ENCODE data around the gene PCDH1. TPM values are rescaled to one million over a fixed set of nuclear protein-coding genes. Genes with fewer than 3 reads are reported as not detected.
A peak's percentile ranks its signal among the peaks of the same experiment; 100 is the strongest.

PCDH1 gene
- total and polyA plus RNA-seq, 10 donors = 0.30 to 11.4 (median 5.3) TPM

GRCh38 chr5:141870228-141870627 lies 8.0 kb downstream of the PCDH1 start:
- no peak overlapping the region for H3K4me3 ChIP-seq
- peaks cover 0 to 57% (median 14%) of the 10 kb centered on the region in 7 donors for H3K27me3 ChIP-seq (replicated peaks in 1 of 7)
- no peak for TF ChIP-seq POLR2AphosphoS5 (IDR thresholded peaks at IDR 0.05)
- TF ChIP-seq, protein P1, sequence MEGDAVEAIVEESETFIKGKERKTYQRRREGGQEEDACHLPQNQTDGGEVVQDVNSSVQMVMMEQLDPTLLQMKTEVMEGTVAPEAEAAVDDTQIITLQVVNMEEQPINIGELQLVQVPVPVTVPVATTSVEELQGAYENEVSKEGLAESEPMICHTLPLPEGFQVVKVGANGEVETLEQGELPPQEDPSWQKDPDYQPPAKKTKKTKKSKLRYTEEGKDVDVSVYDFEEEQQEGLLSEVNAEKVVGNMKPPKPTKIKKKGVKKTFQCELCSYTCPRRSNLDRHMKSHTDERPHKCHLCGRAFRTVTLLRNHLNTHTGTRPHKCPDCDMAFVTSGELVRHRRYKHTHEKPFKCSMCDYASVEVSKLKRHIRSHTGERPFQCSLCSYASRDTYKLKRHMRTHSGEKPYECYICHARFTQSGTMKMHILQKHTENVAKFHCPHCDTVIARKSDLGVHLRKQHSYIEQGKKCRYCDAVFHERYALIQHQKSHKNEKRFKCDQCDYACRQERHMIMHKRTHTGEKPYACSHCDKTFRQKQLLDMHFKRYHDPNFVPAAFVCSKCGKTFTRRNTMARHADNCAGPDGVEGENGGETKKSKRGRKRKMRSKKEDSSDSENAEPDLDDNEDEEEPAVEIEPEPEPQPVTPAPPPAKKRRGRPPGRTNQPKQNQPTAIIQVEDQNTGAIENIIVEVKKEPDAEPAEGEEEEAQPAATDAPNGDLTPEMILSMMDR (IDR thresholded peaks at IDR 0.05 in 8 of 11, conservative IDR thresholded peaks at IDR 0.05 in 3 of 11) = no peak
- no peak for TF ChIP-seq POLR2A (IDR thresholded peaks at IDR 0.05)
- H3K36me3 ChIP-seq = no peaks in the 10 kb centered on the region
- intact Hi-C loops (cut with DNase I; ENCODE audit: low total_unique reads) = no loop called here
- 65 to 82% (median 78%) methylated on average over 5 of the region's 5 CpGs for WGBS, 5 donors
- no peaks in the 10 kb centered on the region for H3K9me3 ChIP-seq
- no peak overlapping the region for H3K27ac ChIP-seq
- peak; percentile 65 for DNase-seq
- H3K4me1 ChIP-seq = peaks cover 0 to 2% (median 0%) of the 10 kb centered on the region in 6 donors

DNA sequence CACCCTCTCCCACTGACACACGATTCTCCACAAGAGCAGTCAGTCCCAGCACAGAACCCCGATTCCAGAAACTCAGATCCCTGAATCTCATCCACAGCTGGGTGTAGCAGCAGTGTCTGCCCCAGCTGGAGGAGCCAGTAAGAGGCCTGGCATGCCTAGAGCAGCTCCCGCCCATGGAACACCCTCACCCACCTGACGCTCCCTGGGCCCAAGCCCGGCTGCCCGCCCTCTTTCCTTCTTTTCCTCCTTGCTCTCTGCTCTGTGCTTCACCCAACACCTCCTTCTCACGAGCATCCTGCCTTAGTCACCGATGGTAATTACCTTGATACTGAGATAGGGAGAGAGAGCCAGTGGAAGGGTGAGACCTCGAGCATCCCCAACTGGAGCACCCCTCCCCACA lies 8.7 kb downstream of the PCDH1 start:
- no peak overlapping the region for H3K4me3 ChIP-seq
- TF ChIP-seq POLR2AphosphoS5 (IDR thresholded peaks at IDR 0.05) (no peak), POLR2A (IDR thresholded peaks at IDR 0.05) (no peak)
- TF ChIP-seq, protein P1 (IDR thresholded peaks at IDR 0.05 in 8 of 11, conservative IDR thresholded peaks at IDR 0.05 in 3 of 11) = no peak
- no peaks in the 10 kb centered on the region for H3K9me3 ChIP-seq
- WGBS, 5 donors = 80 to 91% (median 85%) methylated on average over 9 of the region's 9 CpGs
- no peaks in the 10 kb centered on the region for H3K36me3 ChIP-seq
- peak; percentile 65 for DNase-seq
- H3K27me3 ChIP-seq (replicated peaks in 1 of 7) = peaks cover 0 to 50% (median 8%) of the 10 kb centered on the region in 7 donors
- H3K27ac ChIP-seq = no peak overlapping the region
- intact Hi-C loops (cut with DNase I; ENCODE audit: low total_unique reads) = no loop called here
- no peaks in the 10 kb centered on the region for H3K4me1 ChIP-seq

GRCh38 chr5:141869040-141869439 lies 9.2 kb downstream of the PCDH1 start:
- Histone ChIP-seq H3K9me3 (no peaks in the 10 kb centered on the region), H3K4me1 (no peaks in the 10 kb centered on the region), H3K4me3 (no peak overlapping the region), H3K27me3 (replicated peaks in 1 of 7) (peaks cover 0 to 45% (median 4%) of the 10 kb centered on the region in 7 donors), H3K27ac (no peak overlapping the region), H3K36me3 (no peaks in the 10 kb centered on the region)
- no peak for TF ChIP-seq POLR2AphosphoS5 (IDR thresholded peaks at IDR 0.05)
- TF ChIP-seq POLR2A (IDR thresholded peaks at IDR 0.05) = no peak
- TF ChIP-seq, protein P1 (IDR thresholded peaks at IDR 0.05 in 8 of 11, conservative IDR thresholded peaks at IDR 0.05 in 3 of 11) = no peak
- peak; percentile 56 for DNase-seq
- intact Hi-C loops (cut with DNase I; ENCODE audit: low total_unique reads) = no loop called here
- WGBS, 5 donors = 89 to 95% (median 92%) methylated on average over 10 to 14 of the region's 14 CpGs

DNA sequence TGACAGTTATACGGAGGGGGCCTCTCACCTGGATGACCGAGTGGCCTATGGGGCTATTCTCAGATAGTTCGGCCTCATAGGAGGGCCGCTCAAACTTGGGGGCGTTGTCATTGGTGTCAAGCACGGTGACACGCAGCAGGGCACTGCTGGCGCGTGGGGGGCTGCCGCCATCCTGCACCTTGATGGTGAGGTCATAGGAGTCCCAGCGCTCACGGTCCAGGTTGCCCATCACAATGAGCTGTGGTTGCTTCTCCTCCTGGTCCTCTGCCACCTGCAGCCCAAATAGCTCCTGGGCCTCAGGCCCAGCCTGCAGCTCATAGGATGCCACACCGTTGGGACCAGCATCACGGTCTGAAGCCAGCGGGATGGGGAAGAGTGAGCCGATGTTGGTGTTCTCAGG lies 9.7 kb downstream of the PCDH1 start:
- H3K4me3 ChIP-seq = no peak overlapping the region
- H3K4me1 ChIP-seq = no peaks in the 10 kb centered on the region
- H3K36me3 ChIP-seq = no peaks in the 10 kb centered on the region
- no peak overlapping the region for H3K27ac ChIP-seq
- intact Hi-C loops (cut with DNase I; ENCODE audit: low total_unique reads) = no loop called here
- H3K9me3 ChIP-seq = no peaks in the 10 kb centered on the region
- DNase-seq = peak; percentile 46
- TF ChIP-seq POLR2AphosphoS5 (IDR thresholded peaks at IDR 0.05) = no peak
- no peak for TF ChIP-seq POLR2A (IDR thresholded peaks at IDR 0.05)
- TF ChIP-seq, protein P1 (IDR thresholded peaks at IDR 0.05 in 8 of 11, conservative IDR thresholded peaks at IDR 0.05 in 3 of 11) = no peak
- peaks cover 0 to 40% (median 4%) of the 10 kb centered on the region in 7 donors for H3K27me3 ChIP-seq (replicated peaks in 1 of 7)
- WGBS, 5 donors = 86 to 93% (median 90%) methylated on average over 9 to 16 of the region's 16 CpGs
